HCT116 (cell line): ENCODE results near the gene PEX6. TPM values are rescaled to one million over a fixed set of nuclear protein-coding genes. Genes with fewer than 3 reads are reported as not detected.

Source experiments
- ATAC-seq: fragments of 200-7000 bp; cut with Tn5 transposase; 2 replicates; pipeline ENCODE4 v1.9.1; 2020; ENCODE audit warnings: mild to moderate bottlenecking, moderate library complexity
- BruUV-seq: library from RNA; stranded (reverse); fragments of 400-500 nt; replicated peaks from 2 replicates; lab custom pipeline; 2021; lab: Mats Ljungman, UMichigan
- CTCF ChIA-PET: fragments of 300-600 bp; sonication (Branson Sonifier 250); formaldehyde crosslinking; loops from one replicate; lab custom pipeline; 2021; ENCODE audit warnings: antibody characterized with exemption; lab: Charles Lee
- POLR2A ChIA-PET: fragments of 300-600, 350-600 bp; sonication (Branson Sonifier 250); formaldehyde crosslinking; loops from one replicate; lab custom pipeline; 2021; ENCODE audit warnings: antibody characterized with exemption; lab: Charles Lee
- RAD21 ChIA-PET, 2 experiments: fragments of 300-600 bp; sonication (Branson Sonifier 250); formaldehyde crosslinking; loops; one replicate each; lab custom pipeline; 2023; ENCODE audit warnings: low total read pairs in 2 of 2; ENCODE audit not compliant: uncharacterized antibody in 2 of 2, unreplicated experiment in 2 of 2, low non-redundant PET in 1 of 2; lab: Charles Lee
- DNase-seq: peaks from one replicate; pipeline ENCODE4 v3.0.0-alpha.2; 2010; ENCODE audit warnings: low read depth, low spot score
- H2AFZ ChIP-seq: fragments of 200-600 bp; shearing (Covaris generic), sonication (generic); 2 replicates; pipeline ENCODE4 v1.6.1; 2017; ENCODE audit warnings: low read depth, mixed run types, mixed read lengths, antibody characterized with exemption, low read length; ENCODE audit not compliant: poor library complexity, severe bottlenecking
- H3K27ac ChIP-seq: 2 replicates; pipeline ENCODE4 v1.5.1; 2012; ENCODE audit warnings: low read depth, low read length
- H3K27me3 ChIP-seq: fragments of 200-600 bp; sonication (generic); 2 replicates; pipeline ENCODE4 v1.6.1; 2016; ENCODE audit warnings: mixed run types, low read length, mixed read lengths; ENCODE audit not compliant: insufficient read depth
- H3K36me3 ChIP-seq, 2 experiments: fragments of 200-500 bp in 1 of 2; fragments of 200-600 bp in 1 of 2; sonication (Bioruptor generic) in 1 of 2; sonication (generic) in 1 of 2; 2 replicates each; pipeline versions ENCODE4 v1.5.1 to v1.6.1; 2014 to 2016; ENCODE audit warnings: low read length in 2 of 2, inconsistent platforms in 1 of 2, mixed read lengths in 1 of 2, mixed run types in 1 of 2; ENCODE audit not compliant: insufficient read depth in 2 of 2, control insufficient read depth in 1 of 2
- H3K4me1 ChIP-seq, 2 experiments: fragments of 200-600 bp in 1 of 2; sonication (generic) in 1 of 2; 2 replicates each; pipeline versions ENCODE4 v1.5.1 to v1.6.1; 2012 to 2017; ENCODE audit warnings: low read length in 2 of 2, inconsistent platforms in 1 of 2, mild to moderate bottlenecking in 1 of 2, mixed read lengths in 1 of 2, mixed run types in 1 of 2, moderate library complexity in 1 of 2; ENCODE audit not compliant: insufficient read depth in 2 of 2, control insufficient read depth in 1 of 2
- H3K4me2 ChIP-seq: fragments of 200-600 bp; sonication (generic); 2 replicates; pipeline ENCODE4 v1.6.1; 2017; ENCODE audit warnings: mixed run types, low read length, mixed read lengths
- H3K4me3 ChIP-seq, 2 experiments: fragments of 200-600 bp in 1 of 2; sonication (generic) in 1 of 2; replicated peaks in 1 of 2; 2 replicates each; pipeline ENCODE4 v1.5.1; 2011 to 2016; ENCODE audit warnings: low read length in 2 of 2, control low read depth in 1 of 2, low read depth in 1 of 2, mild to moderate bottlenecking in 1 of 2, mixed read lengths in 1 of 2, mixed run types in 1 of 2
- H3K79me2 ChIP-seq: fragments of 200-600 bp; sonication (generic); 2 replicates; pipeline ENCODE4 v1.6.1; 2017; ENCODE audit warnings: mild to moderate bottlenecking, mixed run types, low read length, moderate library complexity, mixed read lengths; ENCODE audit not compliant: insufficient read depth
- H3K9ac ChIP-seq: fragments of 200-600 bp; sonication (generic); 2 replicates; pipeline ENCODE4 v1.6.1; 2016; ENCODE audit warnings: low read length, mixed read lengths
- H3K9me2 ChIP-seq: fragments of 200-600 bp; sonication (generic), shearing (Covaris generic); 2 replicates; pipeline ENCODE4 v1.6.1; 2017; ENCODE audit warnings: mixed run types, mild to moderate bottlenecking, moderate library complexity; ENCODE audit not compliant: insufficient read depth
- H3K9me3 ChIP-seq, 2 experiments: fragments of 200-500 bp in 1 of 2; fragments of 200-600 bp in 1 of 2; sonication (Bioruptor generic) in 1 of 2; sonication (generic) in 1 of 2; 2 replicates each; pipeline ENCODE4 v1.6.1; 2014 to 2017; ENCODE audit warnings: low read length in 2 of 2, mixed read lengths in 2 of 2, inconsistent platforms in 1 of 2, low read depth in 1 of 2, mild to moderate bottlenecking in 1 of 2, mixed run types in 1 of 2, moderate library complexity in 1 of 2; ENCODE audit not compliant: control insufficient read depth in 1 of 2, insufficient read depth in 1 of 2
- H4K20me1 ChIP-seq: fragments of 200-600 bp; sonication (generic), shearing (Covaris generic); 2 replicates; pipeline ENCODE4 v1.6.1; 2017; ENCODE audit warnings: mixed run types, mild to moderate bottlenecking, moderate library complexity; ENCODE audit not compliant: insufficient read depth
- CBX3 ChIP-seq: IDR thresholded peaks from 2 replicates; pipeline ENCODE4 v1.6.1; 2012; ENCODE audit warnings: low read depth
- CEBPB ChIP-seq: IDR thresholded peaks from 2 replicates; pipeline ENCODE4 v1.6.1; 2012; ENCODE audit warnings: low read depth
- CTCF ChIP-seq, 3 experiments: fragments of 200-600 bp in 1 of 3; sonication (generic) in 1 of 3; IDR thresholded peaks in 2 of 3; conservative IDR thresholded peaks in 1 of 3; 2 replicates each; pipeline ENCODE4 v1.5.1; 2012 to 2017; ENCODE audit warnings: low read depth in 2 of 3, low read length in 2 of 3, antibody characterized with exemption in 1 of 3, borderline replicate concordance in 1 of 3, control low read depth in 1 of 3, mild to moderate bottlenecking in 1 of 3, mixed read lengths in 1 of 3, mixed run types in 1 of 3, moderate library complexity in 1 of 3; ENCODE audit not compliant: insufficient read depth in 1 of 3
- EGR1 ChIP-seq: IDR thresholded peaks from 2 replicates; pipeline ENCODE4 v1.6.1; 2012; ENCODE audit warnings: low read depth
- ELF1 ChIP-seq: IDR thresholded peaks from 2 replicates; pipeline ENCODE4 v1.6.1; 2012; ENCODE audit warnings: low read depth, borderline replicate concordance
- EZH2 ChIP-seq: fragments of 200-600 bp; sonication (generic); IDR thresholded peaks from 2 replicates; pipeline ENCODE4 v1.6.1; 2017; ENCODE audit warnings: antibody characterized with exemption, mixed run types
- EZH2phosphoT487 ChIP-seq: fragments of 200-600 bp; IDR thresholded peaks from 2 replicates; pipeline ENCODE4 v1.6.1; 2018; ENCODE audit warnings: antibody characterized with exemption, borderline replicate concordance
- JUND ChIP-seq: IDR thresholded peaks from 2 replicates; pipeline ENCODE4 v1.6.1; 2012
- POLR2A ChIP-seq: IDR thresholded peaks from 2 replicates; pipeline ENCODE4 v1.7.0; 2011; ENCODE audit warnings: borderline replicate concordance; ENCODE audit not compliant: insufficient read depth, insufficient read length; ENCODE audit errors: extremely low read depth
- POLR2AphosphoS5 ChIP-seq: IDR thresholded peaks from 2 replicates; pipeline ENCODE4 v1.6.1; 2011; ENCODE audit warnings: mild to moderate bottlenecking, low read depth, low read length, moderate library complexity
- RAD21 ChIP-seq: IDR thresholded peaks from 2 replicates; pipeline ENCODE4 v1.6.1; 2012; ENCODE audit warnings: low read depth, mild to moderate bottlenecking
- REST ChIP-seq: IDR thresholded peaks from 2 replicates; pipeline ENCODE4 v1.6.1; 2012; ENCODE audit warnings: low read depth
- SIN3A ChIP-seq: IDR thresholded peaks from 2 replicates; pipeline ENCODE4 v1.6.1; 2012; ENCODE audit warnings: low read depth
- SP1 ChIP-seq: IDR thresholded peaks from 2 replicates; pipeline ENCODE4 v1.6.1; 2012; ENCODE audit warnings: low read depth
- SRF ChIP-seq: IDR thresholded peaks from 2 replicates; pipeline ENCODE4 v1.6.1; 2012; ENCODE audit warnings: low read depth
- TCF7L2 ChIP-seq: IDR thresholded peaks from 2 replicates; pipeline ENCODE4 v1.7.0; 2011; ENCODE audit warnings: borderline replicate concordance, inconsistent platforms; ENCODE audit not compliant: insufficient read depth, insufficient read length; ENCODE audit errors: extremely low read depth
- YY1 ChIP-seq: IDR thresholded peaks from 2 replicates; pipeline ENCODE4 v1.6.1; 2011; ENCODE audit warnings: low read length, low read depth, moderate library complexity, mild to moderate bottlenecking; ENCODE audit not compliant: insufficient replicate concordance; ENCODE audit errors: extremely low read depth
- ZFX ChIP-seq: fragments of 450-650 bp; IDR thresholded peaks from 2 replicates; pipeline ENCODE4 v1.6.1; 2017
- ZNF274 ChIP-seq: fragments of 200-500 bp; sonication (Bioruptor generic); IDR thresholded peaks from 2 replicates; pipeline ENCODE4 v1.6.1; 2014; ENCODE audit warnings: mild to moderate bottlenecking, low read depth, low read length, inconsistent platforms
- intact Hi-C: fragments of 100-400 bp; cut with micrococcal nuclease; formaldehyde crosslinking; loops from 2 replicates; pipeline ENCODE4 v1.10.0; 2022
- total RNA-seq: library from RNA; stranded (reverse); gene quantifications from one replicate; pipeline ENCODE4 v1.2.1, GENCODE V29; 2021; ENCODE audit not compliant: unreplicated experiment

PEX6 gene
- total RNA-seq, 1 experiment from 2014 or later, result 21.4 TPM

GRCh38 chr6:42928986-42929820, 49.8 kb downstream of the PEX6 start, which contains the start of gene CNPY3:
Gene CNPY3 (plus strand): TSS chr6:42929480. CDS start chr6:42929571, 91 bp downstream.
- ChIA-PET POLR2A (interaction anchor here (0.6 to 2.6 kb wide), 12 partner anchors 10 to 274 kb away, joined by 3 to 11 read pairs (median 3); partner anchors contain the start of genes PEX6, PPP2R5D and RRP36), CTCF (interaction anchor here (0.6 to 0.8 kb wide), 2 partner anchors 8 to 405 kb away, joined by 3 to 4 read pairs; no protein-coding TSS in a partner anchor), RAD21 (interaction anchor here in 1 of 2 experiments (0.7 kb wide), 1 partner anchor 54 kb away, joined by 3 read pairs; no protein-coding TSS in a partner anchor)
- peak within 1 kb of the TSS; percentile 73 for H3K9ac ChIP-seq
- DNase-seq (peak; percentile 98), ATAC-seq (peak; percentile 90)
- H3K4me1 ChIP-seq, result peaks cover 8 to 18% of the 10 kb centered on the region in 2 experiments; a peak in 3 of 4 replicates
- H3K79me2 ChIP-seq, result peaks cover 43% of the 10 kb centered on the region
- no peaks in the 10 kb centered on the region for H3K27me3 ChIP-seq
- H3K9me3 ChIP-seq, result no peaks in the 10 kb centered on the region
- no peaks in the 10 kb centered on the region for H3K9me2 ChIP-seq
- H3K4me3 ChIP-seq, result peak within 1 kb of the TSS; percentile 60 to 79
- H2AFZ ChIP-seq, result peak within 1 kb of the TSS; percentile 52
- BruUV-seq, result TSS peak; percentile 72
- peaks cover 4 to 12% of the 10 kb centered on the region in 2 experiments; a peak in 3 of 4 replicates for H3K36me3 ChIP-seq
- H4K20me1 ChIP-seq, result no peaks in the 10 kb centered on the region
- H3K27ac ChIP-seq, result peak within 1 kb of the TSS; percentile 88
- H3K4me2 ChIP-seq, result peak within 1 kb of the TSS; percentile 82
- intact Hi-C loops, result loop anchor here (1.0 kb wide), 1 partner anchor 85 kb away; the partner anchor contains the start of gene KLHDC3
- TF ChIP-seq JUND, result no peak
- TF ChIP-seq EZH2, result no peak
- no peak for TF ChIP-seq YY1
- TF ChIP-seq EZH2phosphoT487, result no peak
- TF ChIP-seq CTCF (IDR thresholded peaks at IDR 0.05 in 2 of 3, conservative IDR thresholded peaks at IDR 0.05 in 1 of 3; ENCODE audit: borderline replicate concordance in 1 of 3, insufficient read depth in 1 of 3, low read depth in 2 of 3, low read length in 2 of 3), result no peak
- peak; percentile 76; the same call in 1 of the 2 replicates for TF ChIP-seq ELF1
- TF ChIP-seq SP1, result peak; percentile 98
- TF ChIP-seq POLR2A, result peak; percentile 33
- peak; percentile 84; the same call in 1 of the 2 replicates for TF ChIP-seq SIN3A
- TF ChIP-seq POLR2AphosphoS5, result peak; percentile 79
- peak; percentile 67 for TF ChIP-seq TCF7L2
- TF ChIP-seq CEBPB, result no peak
- no peak for TF ChIP-seq SRF
- TF ChIP-seq REST, result no peak
- no peak for TF ChIP-seq EGR1
- TF ChIP-seq ZFX, result peak; percentile 70; the same call in 1 of the 2 replicates
- no peak for TF ChIP-seq RAD21
- TF ChIP-seq CBX3, result 0 out of 2 replicates have a peak, but pooled peaks have one; percentile 48
- TF ChIP-seq ZNF274, result no peak
